Measurements from ENCODE around the gene CNN2. TPM values are rescaled to one million over a fixed set of nuclear protein-coding genes. Genes with fewer than 3 reads are reported as not detected.

The CNN2 gene
- total RNA-seq, 2 donors from 2014 or later: 108 to 132 TPM

DNA sequence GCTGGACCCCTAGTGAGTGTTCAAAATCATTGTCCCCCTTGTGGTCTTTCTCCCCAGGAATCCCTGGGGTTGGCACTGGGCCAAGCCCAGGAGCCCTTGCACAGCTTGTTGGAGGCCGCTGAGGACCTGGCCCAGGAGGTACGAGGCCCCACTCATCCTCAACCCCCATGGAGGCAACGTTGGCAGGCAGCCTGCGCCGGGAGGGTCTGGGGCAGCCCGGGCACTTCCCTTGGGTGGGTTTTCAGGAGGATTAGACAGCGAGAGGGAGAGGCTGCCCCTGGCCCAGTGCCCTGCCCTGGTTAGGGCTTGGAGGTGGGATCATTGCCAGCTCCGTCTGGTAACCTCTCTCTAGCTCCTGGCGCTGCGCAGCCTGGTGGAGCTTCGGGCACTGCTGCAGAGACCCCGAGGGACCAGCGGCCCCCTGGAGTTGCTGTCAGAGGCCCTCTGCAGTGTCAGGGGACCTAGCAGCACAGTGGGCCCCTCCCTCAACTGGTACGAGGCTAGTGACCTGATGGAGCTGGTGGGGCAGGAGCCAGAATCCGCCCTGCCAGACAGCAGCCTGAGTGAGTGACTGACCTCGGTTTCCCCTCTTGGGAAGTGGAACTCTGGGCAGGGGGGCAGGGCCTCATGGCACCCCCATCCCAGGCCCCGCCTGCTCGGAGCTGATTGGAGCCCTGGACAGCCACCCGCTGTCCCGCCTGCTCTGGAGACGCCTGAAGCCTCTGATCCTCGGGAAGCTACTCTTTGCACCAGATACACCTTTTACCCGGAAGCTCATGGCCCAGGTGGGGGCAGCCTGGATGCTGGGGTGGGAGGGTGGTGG is 16.5 kb downstream of the CNN2 start:
- Histone ChIP-seq H3K36me3 (no peaks in the 10 kb centered on the region), H3K9me3 (no peaks in the 10 kb centered on the region), H3K27ac (peak overlapping the region; percentile 76), H3K27me3 (no peaks in the 10 kb centered on the region), H3K9ac (ENCODE audit: low read depth in 2 of 2, low read length in 2 of 2) (peak overlapping the region; percentile 38 to 64), H3K4me3 (no peak overlapping the region), H3K4me1 (peaks cover 19% of the 10 kb centered on the region)
- TF ChIP-seq, protein P1, sequence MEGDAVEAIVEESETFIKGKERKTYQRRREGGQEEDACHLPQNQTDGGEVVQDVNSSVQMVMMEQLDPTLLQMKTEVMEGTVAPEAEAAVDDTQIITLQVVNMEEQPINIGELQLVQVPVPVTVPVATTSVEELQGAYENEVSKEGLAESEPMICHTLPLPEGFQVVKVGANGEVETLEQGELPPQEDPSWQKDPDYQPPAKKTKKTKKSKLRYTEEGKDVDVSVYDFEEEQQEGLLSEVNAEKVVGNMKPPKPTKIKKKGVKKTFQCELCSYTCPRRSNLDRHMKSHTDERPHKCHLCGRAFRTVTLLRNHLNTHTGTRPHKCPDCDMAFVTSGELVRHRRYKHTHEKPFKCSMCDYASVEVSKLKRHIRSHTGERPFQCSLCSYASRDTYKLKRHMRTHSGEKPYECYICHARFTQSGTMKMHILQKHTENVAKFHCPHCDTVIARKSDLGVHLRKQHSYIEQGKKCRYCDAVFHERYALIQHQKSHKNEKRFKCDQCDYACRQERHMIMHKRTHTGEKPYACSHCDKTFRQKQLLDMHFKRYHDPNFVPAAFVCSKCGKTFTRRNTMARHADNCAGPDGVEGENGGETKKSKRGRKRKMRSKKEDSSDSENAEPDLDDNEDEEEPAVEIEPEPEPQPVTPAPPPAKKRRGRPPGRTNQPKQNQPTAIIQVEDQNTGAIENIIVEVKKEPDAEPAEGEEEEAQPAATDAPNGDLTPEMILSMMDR (IDR thresholded peaks at IDR 0.05): no peak
- peak; percentile 33 for DNase-seq
- intact Hi-C loops (cut with DNase I): no loop called here

DNA sequence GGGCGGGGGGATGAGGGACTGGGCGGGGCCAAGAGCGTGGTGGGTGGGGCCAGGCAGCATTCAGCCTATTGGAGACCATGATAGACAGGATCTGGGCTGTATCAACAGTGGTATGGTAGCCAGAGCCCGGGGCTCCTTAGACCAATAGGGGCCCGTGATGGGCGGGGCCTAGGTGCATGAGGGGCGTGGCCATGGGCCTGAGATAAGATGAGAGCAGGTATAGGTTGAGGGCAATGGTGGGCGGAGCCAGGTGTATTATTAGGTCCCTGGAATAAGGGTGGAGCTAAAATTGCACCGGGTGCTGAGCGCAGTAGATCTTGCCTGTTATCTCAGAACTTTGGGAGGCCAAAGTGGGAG is 18.8 kb downstream of the CNN2 start:
- Histone ChIP-seq H3K36me3 (no peaks in the 10 kb centered on the region), H3K9me3 (no peaks in the 10 kb centered on the region), H3K9ac (ENCODE audit: low read depth in 2 of 2, low read length in 2 of 2) (no peak overlapping the region), H3K27me3 (no peaks in the 10 kb centered on the region), H3K4me3 (no peak overlapping the region), H3K4me1 (peaks cover 19% of the 10 kb centered on the region), H3K27ac (no peak overlapping the region)
- intact Hi-C loops (cut with DNase I): no loop called here
- TF ChIP-seq, protein P1 (IDR thresholded peaks at IDR 0.05): no peak
- DNase-seq: peak; percentile 57

- no peaks in the 10 kb centered on the region for H3K9me3 ChIP-seq
- intact Hi-C loops (cut with DNase I): no loop called here
- no peak overlapping the region for H3K9ac ChIP-seq (ENCODE audit: low read depth in 2 of 2, low read length in 2 of 2)
- H3K4me3 ChIP-seq: no peak overlapping the region
- no peak overlapping the region for H3K27ac ChIP-seq
- no peaks in the 10 kb centered on the region for H3K27me3 ChIP-seq
- peaks cover 11% of the 10 kb centered on the region for H3K4me1 ChIP-seq
- TF ChIP-seq, protein P1 (IDR thresholded peaks at IDR 0.05): no peak
- DNase-seq: no peak
- no peaks in the 10 kb centered on the region for H3K36me3 ChIP-seq
Observed at GRCh38 chr19:1046117-1046626, 19.8 kb downstream of the CNN2 start.

DNA sequence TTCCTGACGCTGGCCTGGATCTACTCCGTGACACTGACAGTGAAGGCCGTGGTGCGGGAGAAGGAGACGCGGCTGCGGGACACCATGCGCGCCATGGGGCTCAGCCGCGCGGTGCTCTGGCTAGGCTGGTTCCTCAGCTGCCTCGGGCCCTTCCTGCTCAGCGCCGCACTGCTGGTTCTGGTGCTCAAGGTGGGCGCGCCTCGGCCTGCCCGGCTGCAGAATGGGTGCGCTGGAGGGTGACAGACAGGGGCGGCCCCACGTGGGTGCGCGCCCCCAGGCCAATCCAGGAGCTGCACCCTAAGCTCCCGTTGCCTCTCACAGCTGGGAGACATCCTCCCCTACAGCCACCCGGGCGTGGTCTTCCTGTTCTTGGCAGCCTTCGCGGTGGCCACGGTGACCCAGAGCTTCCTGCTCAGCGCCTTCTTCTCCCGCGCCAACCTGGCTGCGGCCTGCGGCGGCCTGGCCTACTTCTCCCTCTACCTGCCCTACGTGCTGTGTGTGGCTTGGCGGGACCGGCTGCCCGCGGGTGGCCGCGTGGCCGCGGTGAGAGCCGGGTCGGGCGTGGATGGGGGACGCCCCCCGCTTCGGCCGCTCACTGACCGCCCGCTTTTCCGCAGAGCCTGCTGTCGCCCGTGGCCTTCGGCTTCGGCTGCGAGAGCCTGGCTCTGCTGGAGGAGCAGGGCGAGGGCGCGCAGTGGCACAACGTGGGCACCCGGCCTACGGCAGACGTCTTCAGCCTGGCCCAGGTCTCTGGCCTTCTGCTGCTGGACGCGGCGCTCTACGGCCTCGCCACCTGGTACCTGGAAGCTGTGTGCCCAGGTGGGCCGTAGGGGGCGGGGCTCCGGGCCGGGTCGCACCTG is 20.7 kb downstream of the CNN2 start:
- no peaks in the 10 kb centered on the region for H3K27me3 ChIP-seq
- DNase-seq: no peak
- no peak overlapping the region for H3K4me3 ChIP-seq
- H3K27ac ChIP-seq: no peak overlapping the region
- no peaks in the 10 kb centered on the region for H3K36me3 ChIP-seq
- intact Hi-C loops (cut with DNase I): no loop called here
- no peaks in the 10 kb centered on the region for H3K9me3 ChIP-seq
- TF ChIP-seq, protein P1 (IDR thresholded peaks at IDR 0.05): no peak
- no peak overlapping the region for H3K9ac ChIP-seq (ENCODE audit: low read depth in 2 of 2, low read length in 2 of 2)
- H3K4me1 ChIP-seq: peaks cover 4% of the 10 kb centered on the region

GRCh38 chr19:1047696-1048147 is 21.3 kb downstream of the CNN2 start:
- Histone ChIP-seq H3K27ac (no peak overlapping the region), H3K9me3 (no peaks in the 10 kb centered on the region), H3K27me3 (no peaks in the 10 kb centered on the region), H3K9ac (ENCODE audit: low read depth in 2 of 2, low read length in 2 of 2) (no peak overlapping the region), H3K36me3 (no peaks in the 10 kb centered on the region), H3K4me3 (no peak overlapping the region), H3K4me1 (peaks cover 3% of the 10 kb centered on the region)
- peak; percentile 42 for DNase-seq
- TF ChIP-seq, protein P1 (IDR thresholded peaks at IDR 0.05): no peak
- intact Hi-C loops (cut with DNase I): no loop called here
